GM19238 (cell line): ENCODE data around the gene YAP1.
A peak's percentile ranks its signal among the peaks of the same experiment; 100 is the strongest.

Experiments
- DNase-seq: peaks from one replicate; pipeline ENCODE4 v3.0.0; 2011; ENCODE audit warnings: low spot score; ENCODE audit not compliant: insufficient read length

Gene YAP1

GRCh38 chr11:102109896-102110760, at the start of gene YAP1:
Gene YAP1 (plus strand): TSS chr11:102110447. CDS start chr11:102110849, 402 bp downstream.
- peak; percentile 35 for DNase-seq

DNA sequence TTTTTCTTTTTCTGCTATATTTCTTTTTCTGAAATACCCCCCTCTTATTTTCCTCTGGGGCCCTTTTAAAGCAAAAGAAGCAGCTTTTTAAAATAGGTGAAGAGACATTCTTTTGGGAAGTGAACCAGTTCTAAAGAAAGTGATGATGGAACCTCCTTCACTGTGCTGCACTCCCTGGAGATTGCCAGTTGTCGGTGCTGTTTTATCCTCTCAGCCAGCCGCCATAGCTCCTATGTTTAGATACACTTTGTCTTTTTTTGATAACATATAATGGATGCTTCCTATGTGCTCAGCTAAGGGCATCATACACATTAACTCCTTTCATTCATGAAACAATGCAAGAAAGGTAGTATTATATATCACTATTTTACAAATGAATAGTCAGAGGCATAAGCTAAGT, 49.0 kb upstream of the YAP1 start:
- no peak for DNase-seq

GRCh38 chr11:102062106-102062505, 48.1 kb upstream of the YAP1 start:
- DNase-seq, result no peak

- DNase-seq, result no peak
Observed at GRCh38 chr11:102064316-102064715, 45.9 kb upstream of the YAP1 start.

GRCh38 chr11:102070766-102071165, 39.5 kb upstream of the YAP1 start:
- no peak for DNase-seq

DNA sequence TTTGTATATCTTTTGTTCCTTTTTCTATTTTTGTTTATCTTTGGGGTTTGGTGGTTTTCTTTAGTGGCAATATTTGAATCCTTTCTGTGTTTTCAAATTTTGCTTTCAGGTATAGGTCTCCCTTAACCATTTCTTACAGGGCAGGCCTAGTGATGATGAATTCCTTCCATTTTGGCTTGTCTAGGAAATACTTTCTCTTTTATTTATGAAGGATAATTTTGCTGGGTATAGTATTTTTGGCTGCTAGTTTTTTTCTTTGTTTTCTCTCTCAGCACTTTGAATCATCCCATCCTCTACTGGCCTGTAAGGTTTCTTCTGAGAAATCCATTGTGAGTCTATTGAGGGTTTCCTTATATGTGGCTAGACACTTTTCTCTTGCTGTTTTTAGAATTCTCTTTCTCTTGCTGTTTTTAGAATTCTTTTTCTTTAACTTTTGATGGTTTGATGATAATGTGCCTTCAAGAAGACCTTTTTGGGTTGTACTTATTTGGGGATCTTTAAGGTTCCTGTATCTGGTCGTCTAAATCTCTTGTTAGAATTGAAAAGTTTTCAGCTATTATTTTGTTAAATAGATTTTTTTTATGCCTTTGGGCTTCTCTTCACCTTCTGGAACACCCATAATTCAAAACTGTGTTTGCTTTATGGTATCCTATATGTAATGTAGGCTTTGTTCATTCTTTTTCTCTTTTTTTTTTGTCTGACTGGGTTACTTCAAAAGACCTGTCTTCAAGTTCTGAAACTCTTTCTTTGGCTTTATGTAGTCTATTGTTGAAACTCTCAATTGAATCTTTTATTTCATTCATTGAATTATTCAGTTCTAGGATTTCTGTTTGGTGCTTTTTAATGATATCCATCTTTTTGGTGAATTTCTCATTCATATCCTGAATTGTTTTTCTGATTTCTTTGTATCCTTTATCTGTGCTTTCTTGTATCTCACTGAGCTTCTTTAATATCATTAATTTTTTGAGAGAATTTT, 38.5 kb upstream of the YAP1 start:
- DNase-seq, result no peak

DNA sequence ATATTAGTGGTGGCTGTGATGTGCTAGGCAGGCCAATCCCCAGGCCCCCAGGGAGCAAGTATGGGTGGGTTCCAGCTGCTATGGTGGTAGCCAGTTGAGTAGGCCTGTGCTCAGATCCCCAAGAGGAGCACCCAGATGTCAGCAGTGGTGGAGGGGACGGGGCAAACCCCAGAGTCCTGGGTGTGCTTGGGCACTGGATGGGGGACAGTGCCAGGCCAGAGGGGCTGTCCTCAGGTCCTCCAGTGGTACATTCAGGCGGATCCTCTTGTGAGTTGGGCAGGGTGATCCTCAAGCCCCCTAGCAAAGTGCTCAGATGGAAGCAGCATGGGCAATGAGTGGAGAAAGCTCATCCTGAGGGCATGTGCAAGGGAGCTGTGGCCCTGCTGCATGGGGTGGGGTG, 37.0 kb upstream of the YAP1 start:
- DNase-seq, result no peak

GRCh38 chr11:102079625-102080024, 30.6 kb upstream of the YAP1 start:
- no peak for DNase-seq

GRCh38 chr11:102081313-102081712, 28.9 kb upstream of the YAP1 start:
- DNase-seq, result no peak

DNA sequence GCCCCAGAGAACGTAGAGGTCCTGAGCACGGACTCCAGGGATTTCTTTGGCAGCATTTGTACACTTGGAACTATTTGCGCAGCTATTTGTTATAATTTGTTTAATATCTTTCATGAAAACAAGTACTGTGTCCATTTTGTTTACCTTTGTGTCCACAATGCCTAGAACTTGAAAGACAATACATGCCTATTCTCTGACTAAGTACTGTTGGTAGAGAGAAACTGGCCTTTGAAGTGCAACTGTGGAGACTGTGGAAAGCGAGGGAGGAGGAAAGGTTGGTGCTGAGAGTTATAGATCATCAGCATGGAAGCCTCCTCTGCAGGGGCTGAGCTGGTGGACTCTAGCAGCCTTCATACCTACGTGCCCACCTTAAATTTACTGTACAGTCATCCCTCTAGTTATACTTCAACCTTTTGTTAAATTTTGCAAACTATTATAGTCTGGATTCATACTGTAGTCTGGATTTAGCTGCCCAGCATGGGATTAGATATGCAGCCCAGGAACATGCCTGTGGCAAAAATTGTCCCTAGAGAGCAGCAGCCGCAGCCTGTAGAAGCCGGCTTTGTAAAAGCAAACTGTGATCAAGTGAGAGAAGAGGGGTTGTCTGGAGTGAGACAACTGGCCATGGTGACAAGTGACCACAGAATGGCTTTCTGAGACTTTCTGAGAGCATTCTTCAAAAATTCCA, 24.2 kb upstream of the YAP1 start:
- no peak for DNase-seq

DNA sequence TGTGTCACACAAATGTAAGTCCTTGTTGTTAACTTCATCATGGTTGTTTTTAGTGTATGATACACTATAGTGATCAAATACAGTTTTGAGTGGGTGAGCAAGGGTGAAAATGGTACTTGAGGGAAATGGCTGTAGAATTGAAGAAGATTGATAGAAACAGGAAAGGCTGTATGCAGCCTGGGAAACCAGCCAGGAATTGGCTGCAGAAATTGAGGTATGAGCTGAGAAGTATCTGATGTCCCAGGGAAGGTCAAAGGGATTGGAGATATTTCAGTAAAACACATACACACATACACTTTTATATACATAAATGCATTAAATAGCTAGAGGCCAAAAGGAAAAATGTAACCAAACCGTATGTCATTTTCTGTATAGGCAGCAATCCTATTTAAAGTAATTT, 13.1 kb upstream of the YAP1 start:
- DNase-seq, result no peak

DNA sequence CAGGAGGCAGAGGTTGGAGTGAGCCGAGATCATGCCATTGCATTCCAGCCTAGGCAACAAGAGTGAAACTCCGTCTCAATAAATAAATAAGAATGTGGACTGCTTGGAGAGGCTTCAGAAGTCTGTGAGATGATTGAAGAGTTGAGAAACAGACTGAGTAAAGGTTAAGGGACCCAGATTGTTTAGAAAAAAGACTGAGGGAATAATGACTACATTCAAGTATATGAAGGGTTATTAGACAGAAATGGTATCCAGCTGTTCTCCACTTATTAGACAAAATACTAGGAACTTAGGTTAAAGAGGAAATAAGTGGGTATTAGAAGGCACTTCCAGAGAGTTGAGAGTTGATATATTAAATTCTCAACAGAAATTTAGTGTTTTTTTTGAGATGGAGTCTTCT, 10.5 kb upstream of the YAP1 start:
- DNase-seq, result no peak

GRCh38 chr11:102108734-102109440, 1.4 kb upstream of the YAP1 start:
- no peak for DNase-seq

- DNase-seq, result no peak
Observed at GRCh38 chr11:102110761-102111010, 439 bp downstream of the YAP1 start.

- DNase-seq, result peak; percentile 7
Observed at GRCh38 chr11:102111011-102111786, 952 bp downstream of the YAP1 start.

DNA sequence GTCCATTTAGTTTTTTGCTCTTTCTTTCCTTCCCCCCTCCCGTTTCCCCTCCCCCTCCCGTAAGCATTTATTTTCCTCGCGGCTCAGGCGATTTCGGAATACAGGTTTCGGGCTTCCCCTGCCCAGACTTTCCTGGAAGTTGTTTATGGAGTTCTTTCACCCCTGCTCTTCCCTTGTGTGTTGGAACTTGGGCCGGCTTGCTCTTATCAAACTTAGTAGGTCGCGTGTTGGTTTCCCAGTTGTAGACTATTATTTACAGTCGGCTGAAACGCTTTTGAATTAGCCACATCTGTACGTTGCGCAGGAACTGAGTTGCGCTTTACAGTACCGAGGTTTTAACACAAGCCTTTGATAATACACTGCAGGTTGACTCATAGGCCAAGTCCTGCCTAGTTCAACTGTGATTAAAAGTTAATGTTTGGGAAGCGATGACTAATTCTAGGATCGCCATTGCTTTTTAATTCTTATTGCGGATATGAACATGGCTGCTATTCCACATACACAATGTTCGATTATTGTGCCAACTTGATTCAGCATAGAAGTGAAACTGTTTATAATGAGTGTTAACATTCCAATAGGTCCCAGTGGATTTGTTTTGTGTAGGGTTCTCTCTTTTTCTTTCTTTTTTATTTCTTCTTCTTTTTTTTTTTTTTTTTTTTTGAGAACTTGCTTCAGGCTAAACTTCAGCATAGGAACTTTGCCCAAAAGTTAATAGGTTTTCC, 1.7 kb downstream of the YAP1 start:
- no peak for DNase-seq

- DNase-seq, result no peak
Observed at GRCh38 chr11:102112509-102112821, 2.2 kb downstream of the YAP1 start.

DNA sequence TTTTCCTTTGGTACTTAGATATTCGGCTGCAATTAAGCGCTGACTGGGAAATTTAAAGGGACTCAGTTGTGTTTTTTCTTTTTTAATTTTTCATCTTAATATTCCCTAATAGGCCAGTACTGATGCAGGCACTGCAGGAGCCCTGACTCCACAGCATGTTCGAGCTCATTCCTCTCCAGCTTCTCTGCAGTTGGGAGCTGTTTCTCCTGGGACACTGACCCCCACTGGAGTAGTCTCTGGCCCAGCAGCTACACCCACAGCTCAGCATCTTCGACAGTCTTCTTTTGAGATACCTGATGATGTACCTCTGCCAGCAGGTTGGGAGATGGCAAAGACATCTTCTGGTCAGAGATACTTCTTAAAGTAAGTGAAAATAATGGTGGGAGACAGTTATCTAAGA, 3.8 kb downstream of the YAP1 start:
- no peak for DNase-seq

GRCh38 chr11:102115557-102115956, 5.3 kb downstream of the YAP1 start:
- no peak for DNase-seq
